ENCODE data around the gene P2RY12.

P2RY12 gene

DNA sequence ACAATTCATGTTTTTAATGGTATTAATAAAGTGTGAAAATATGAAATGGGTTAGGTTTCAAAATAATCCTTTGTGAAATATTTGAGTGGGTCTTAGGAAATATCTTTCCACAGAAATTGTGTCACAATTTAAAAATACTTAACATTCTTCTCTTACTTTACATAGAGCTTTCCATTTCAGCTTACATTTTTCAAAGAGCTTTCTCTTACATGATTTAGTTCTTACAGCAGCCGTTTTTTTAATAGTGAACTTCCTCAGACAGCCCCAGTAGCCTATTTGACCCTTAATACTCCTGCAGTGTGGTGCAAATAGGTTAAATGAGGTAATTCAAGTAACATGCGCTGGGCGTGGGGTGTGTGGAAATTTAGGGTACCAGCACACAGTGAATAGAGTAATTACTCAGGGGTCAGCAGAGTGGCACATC is 21.8 kb downstream of the P2RY12 start:
- Histone ChIP-seq H2AFZ (ENCODE audit: low read length) (no peak overlapping the region), H3K9ac (ENCODE audit: low read depth, low read length, poor library complexity, severe bottlenecking) (no peak overlapping the region), H3K36me3 (ENCODE audit: insufficient read depth, low read length) (peaks cover 86% of the 10 kb centered on the region), H4K20me1 (ENCODE audit: insufficient read depth, low read length, poor library complexity, severe bottlenecking) (no peaks in the 10 kb centered on the region), H3K9me2 (replicated peaks; ENCODE audit: low read depth, low read length) (no peaks in the 10 kb centered on the region), H3K4me1 (ENCODE audit: insufficient read depth, low read length, poor library complexity, severe bottlenecking) (no peaks in the 10 kb centered on the region), H3K9me3 (ENCODE audit: insufficient read depth, low read depth, low read length) (no peaks in the 10 kb centered on the region), H3K4me3 (ENCODE audit: low read length, poor library complexity, severe bottlenecking) (no peak overlapping the region), H3F3A (ENCODE audit: low read depth) (no peaks in the 10 kb centered on the region), H3K4me2 (ENCODE audit: low read depth, low read length, poor library complexity, severe bottlenecking) (no peak overlapping the region), H3K79me2 (ENCODE audit: insufficient read depth, low read length) (no peaks in the 10 kb centered on the region), H3K27me3 (ENCODE audit: insufficient read depth, low read length, poor library complexity, severe bottlenecking) (no peaks in the 10 kb centered on the region)
- TF ChIP-seq CTCF (conservative IDR thresholded peaks at IDR 0.05; ENCODE audit: low read length) (no peak), EZH2phosphoT487 (IDR thresholded peaks at IDR 0.05; ENCODE audit: borderline replicate concordance) (no peak)

DNA sequence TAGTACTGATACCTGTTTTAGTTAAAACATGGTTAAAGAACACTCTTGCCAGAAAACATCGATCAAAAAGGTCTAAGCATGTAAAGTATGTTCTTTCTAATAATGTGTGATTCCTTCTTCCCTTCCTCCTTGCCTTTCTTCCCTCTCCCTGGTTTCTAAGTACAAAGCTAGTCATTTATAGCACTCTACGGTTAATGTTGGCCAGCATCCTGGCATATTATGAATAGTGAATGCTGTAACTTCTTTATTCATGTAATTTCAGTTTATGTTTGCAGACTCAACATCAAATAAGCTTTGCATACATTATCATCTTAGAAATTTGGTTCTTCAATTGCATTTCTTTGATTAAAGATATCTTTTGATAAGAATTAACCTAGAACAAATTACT is 27.1 kb downstream of the P2RY12 start:
- Histone ChIP-seq H3K36me3 (ENCODE audit: insufficient read depth, low read length) (peaks cover 68% of the 10 kb centered on the region), H3K9me2 (replicated peaks; ENCODE audit: low read depth, low read length) (no peaks in the 10 kb centered on the region), H3K4me1 (ENCODE audit: insufficient read depth, low read length, poor library complexity, severe bottlenecking) (no peaks in the 10 kb centered on the region), H3K4me3 (ENCODE audit: low read length, poor library complexity, severe bottlenecking) (no peak overlapping the region), H3K27me3 (ENCODE audit: insufficient read depth, low read length, poor library complexity, severe bottlenecking) (no peaks in the 10 kb centered on the region), H4K20me1 (ENCODE audit: insufficient read depth, low read length, poor library complexity, severe bottlenecking) (no peaks in the 10 kb centered on the region), H3K79me2 (ENCODE audit: insufficient read depth, low read length) (no peaks in the 10 kb centered on the region), H3K9ac (ENCODE audit: low read depth, low read length, poor library complexity, severe bottlenecking) (no peak overlapping the region), H3K9me3 (ENCODE audit: insufficient read depth, low read depth, low read length) (no peaks in the 10 kb centered on the region), H3K4me2 (ENCODE audit: low read depth, low read length, poor library complexity, severe bottlenecking) (no peak overlapping the region), H2AFZ (ENCODE audit: low read length) (no peak overlapping the region), H3F3A (ENCODE audit: low read depth) (no peaks in the 10 kb centered on the region)
- no peak for TF ChIP-seq CTCF (conservative IDR thresholded peaks at IDR 0.05; ENCODE audit: low read length)
- TF ChIP-seq EZH2phosphoT487 (IDR thresholded peaks at IDR 0.05; ENCODE audit: borderline replicate concordance) = no peak

DNA sequence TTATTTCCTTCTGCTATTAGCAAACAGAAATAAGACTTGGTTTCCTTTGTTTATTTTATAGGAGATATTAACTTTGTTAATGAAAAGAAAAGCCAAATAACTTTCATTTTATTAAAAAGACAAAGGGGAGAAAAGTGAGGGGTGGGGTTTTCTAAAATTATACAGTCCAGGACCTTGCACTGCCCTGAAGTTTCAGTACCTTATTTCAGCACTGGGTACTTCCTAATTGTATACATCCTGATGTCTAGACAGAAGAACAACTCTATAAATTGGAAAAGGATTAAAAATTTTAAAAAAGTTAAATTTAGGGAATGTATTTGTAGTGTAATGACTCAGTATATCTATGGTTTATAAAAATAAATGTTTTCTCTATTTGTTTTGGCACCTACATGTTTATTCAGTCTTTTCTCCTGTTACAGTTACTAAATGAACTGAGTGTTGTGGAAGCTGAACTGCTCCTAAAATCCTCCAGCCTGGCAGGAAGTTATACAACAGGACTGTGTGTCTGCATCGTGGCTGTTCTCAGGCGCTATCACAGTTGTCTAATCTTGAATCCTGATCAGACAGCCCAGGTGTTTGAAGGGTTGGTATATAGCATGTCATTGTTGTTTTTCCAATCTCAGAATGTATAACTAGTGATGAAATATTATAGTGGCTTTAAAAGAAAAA is 27.6 kb downstream of the P2RY12 start:
- Histone ChIP-seq H3K36me3 (ENCODE audit: insufficient read depth, low read length) (peaks cover 68% of the 10 kb centered on the region), H3K9me3 (ENCODE audit: insufficient read depth, low read depth, low read length) (no peaks in the 10 kb centered on the region), H3K9me2 (replicated peaks; ENCODE audit: low read depth, low read length) (no peaks in the 10 kb centered on the region), H3K4me2 (ENCODE audit: low read depth, low read length, poor library complexity, severe bottlenecking) (no peak overlapping the region), H3K4me3 (ENCODE audit: low read length, poor library complexity, severe bottlenecking) (no peak overlapping the region), H3K79me2 (ENCODE audit: insufficient read depth, low read length) (no peaks in the 10 kb centered on the region), H3K9ac (ENCODE audit: low read depth, low read length, poor library complexity, severe bottlenecking) (no peak overlapping the region), H3F3A (ENCODE audit: low read depth) (no peaks in the 10 kb centered on the region), H3K4me1 (ENCODE audit: insufficient read depth, low read length, poor library complexity, severe bottlenecking) (no peaks in the 10 kb centered on the region), H3K27me3 (ENCODE audit: insufficient read depth, low read length, poor library complexity, severe bottlenecking) (no peaks in the 10 kb centered on the region), H2AFZ (ENCODE audit: low read length) (no peak overlapping the region), H4K20me1 (ENCODE audit: insufficient read depth, low read length, poor library complexity, severe bottlenecking) (no peaks in the 10 kb centered on the region)
- TF ChIP-seq EZH2phosphoT487 (IDR thresholded peaks at IDR 0.05; ENCODE audit: borderline replicate concordance) = no peak
- TF ChIP-seq CTCF (conservative IDR thresholded peaks at IDR 0.05; ENCODE audit: low read length) = no peak
